ENCODE results near the gene SELENON.

SELENON gene

DNA sequence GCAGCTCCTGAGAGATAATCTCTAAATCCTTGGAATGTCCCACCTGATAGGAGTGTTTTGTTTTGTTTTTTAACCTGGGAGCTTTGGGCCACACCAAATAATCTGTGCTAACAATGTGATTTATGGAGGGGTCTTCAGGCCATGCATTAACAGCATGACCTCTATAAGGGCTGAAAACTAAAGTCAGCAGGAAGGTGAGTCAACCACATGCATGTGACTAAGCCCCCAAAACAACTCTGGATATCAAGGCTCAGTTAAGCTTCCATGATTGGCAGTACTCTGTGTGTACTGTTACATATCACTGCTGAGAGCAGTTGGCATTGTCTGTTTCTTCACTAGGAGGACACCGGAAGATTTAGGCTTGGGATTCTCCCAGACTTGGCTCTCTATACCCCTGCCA, 48.5 kb downstream of the SELENON start:
- Histone ChIP-seq H3K27me3 (replicated peaks) (no peaks in the 10 kb centered on the region), H3K27ac (no peak overlapping the region), H3K36me3 (replicated peaks) (no peaks in the 10 kb centered on the region), H3K4me3 (ENCODE audit: low read depth, low read length) (no peak overlapping the region)
- TF ChIP-seq, protein P1, sequence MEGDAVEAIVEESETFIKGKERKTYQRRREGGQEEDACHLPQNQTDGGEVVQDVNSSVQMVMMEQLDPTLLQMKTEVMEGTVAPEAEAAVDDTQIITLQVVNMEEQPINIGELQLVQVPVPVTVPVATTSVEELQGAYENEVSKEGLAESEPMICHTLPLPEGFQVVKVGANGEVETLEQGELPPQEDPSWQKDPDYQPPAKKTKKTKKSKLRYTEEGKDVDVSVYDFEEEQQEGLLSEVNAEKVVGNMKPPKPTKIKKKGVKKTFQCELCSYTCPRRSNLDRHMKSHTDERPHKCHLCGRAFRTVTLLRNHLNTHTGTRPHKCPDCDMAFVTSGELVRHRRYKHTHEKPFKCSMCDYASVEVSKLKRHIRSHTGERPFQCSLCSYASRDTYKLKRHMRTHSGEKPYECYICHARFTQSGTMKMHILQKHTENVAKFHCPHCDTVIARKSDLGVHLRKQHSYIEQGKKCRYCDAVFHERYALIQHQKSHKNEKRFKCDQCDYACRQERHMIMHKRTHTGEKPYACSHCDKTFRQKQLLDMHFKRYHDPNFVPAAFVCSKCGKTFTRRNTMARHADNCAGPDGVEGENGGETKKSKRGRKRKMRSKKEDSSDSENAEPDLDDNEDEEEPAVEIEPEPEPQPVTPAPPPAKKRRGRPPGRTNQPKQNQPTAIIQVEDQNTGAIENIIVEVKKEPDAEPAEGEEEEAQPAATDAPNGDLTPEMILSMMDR (IDR thresholded peaks at IDR 0.05; ENCODE audit: low read depth, low read length, missing control alignments) = no peak
- no peak for DNase-seq
- in situ Hi-C loops (cut with HindIII; ENCODE audit: low pct_ligation_motif_present, low sequenced_read_pairs) = no loop called here

DNA sequence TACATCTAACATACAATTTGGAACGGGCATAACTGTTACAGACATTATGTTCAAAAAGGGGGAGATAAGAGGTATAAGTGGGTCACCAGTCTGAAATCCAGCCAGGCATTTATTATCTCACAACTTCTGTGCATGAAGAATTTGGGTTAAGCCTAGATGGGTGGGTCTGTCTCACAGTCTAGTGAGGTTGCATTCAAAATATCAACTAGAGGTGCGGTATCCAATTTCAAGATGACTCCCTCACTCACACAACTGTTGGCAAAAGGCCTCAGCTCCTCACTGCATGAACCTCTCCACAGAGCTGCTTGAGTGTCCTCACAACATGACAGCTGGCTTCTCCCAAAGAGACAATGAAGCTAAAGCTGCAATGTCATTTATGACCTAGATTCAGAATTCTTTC, 54.6 kb downstream of the SELENON start:
- in situ Hi-C loops (cut with HindIII; ENCODE audit: low pct_ligation_motif_present, low sequenced_read_pairs) = no loop called here
- TF ChIP-seq, protein P1 (IDR thresholded peaks at IDR 0.05; ENCODE audit: low read depth, low read length, missing control alignments) = no peak
- Histone ChIP-seq H3K36me3 (replicated peaks) (no peaks in the 10 kb centered on the region), H3K4me3 (ENCODE audit: low read depth, low read length) (no peak overlapping the region), H3K27ac (no peak overlapping the region), H3K27me3 (replicated peaks) (no peaks in the 10 kb centered on the region)
- DNase-seq = no peak

GRCh38 chr1:25856856-25857255, 56.9 kb downstream of the SELENON start:
- H3K4me3 ChIP-seq (ENCODE audit: low read depth, low read length) = no peak overlapping the region
- DNase-seq = no peak
- in situ Hi-C loops (cut with HindIII; ENCODE audit: low pct_ligation_motif_present, low sequenced_read_pairs) = no loop called here
- no peaks in the 10 kb centered on the region for H3K36me3 ChIP-seq (replicated peaks)
- no peak overlapping the region for H3K27ac ChIP-seq
- TF ChIP-seq, protein P1 (IDR thresholded peaks at IDR 0.05; ENCODE audit: low read depth, low read length, missing control alignments) = no peak
- H3K27me3 ChIP-seq (replicated peaks) = no peaks in the 10 kb centered on the region

DNA sequence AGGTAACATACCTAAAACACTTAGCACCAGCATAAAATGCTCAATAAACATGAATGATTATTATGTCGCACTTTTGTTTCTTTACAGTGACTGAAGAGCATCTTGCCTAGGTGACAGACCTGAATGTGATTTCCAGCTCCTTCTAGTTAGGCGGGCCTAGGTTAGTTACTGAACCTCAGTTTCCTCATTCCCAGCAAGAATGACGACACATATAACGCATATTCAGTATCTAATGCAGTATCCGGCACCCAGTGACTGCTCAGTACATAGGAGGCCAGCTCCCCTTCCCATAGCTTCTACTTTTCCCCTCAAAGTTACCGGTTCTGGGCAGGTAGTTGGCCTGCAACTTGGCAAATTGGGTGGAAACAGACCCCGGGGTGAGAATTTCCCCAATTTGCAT, 58.5 kb downstream of the SELENON start:
- Histone ChIP-seq H3K4me3 (ENCODE audit: low read depth, low read length) (peak overlapping the region; percentile 80), H3K27me3 (replicated peaks) (no peaks in the 10 kb centered on the region), H3K36me3 (replicated peaks) (peaks cover 4% of the 10 kb centered on the region), H3K27ac (no peak overlapping the region)
- DNase-seq = no peak
- in situ Hi-C loops (cut with HindIII; ENCODE audit: low pct_ligation_motif_present, low sequenced_read_pairs) = no loop called here
- TF ChIP-seq, protein P1 (IDR thresholded peaks at IDR 0.05; ENCODE audit: low read depth, low read length, missing control alignments) = no peak

GRCh38 chr1:25858906-25859789, 59.2 kb downstream of the SELENON start, which contains the start of gene AUNIP:
TSS of gene AUNIP (minus strand) at chr1:25859457. CDS start at chr1:25859357, 100 bp downstream.
- TF ChIP-seq, protein P1 (IDR thresholded peaks at IDR 0.05; ENCODE audit: low read depth, low read length, missing control alignments) = no peak
- peak; percentile 80 for DNase-seq
- Histone ChIP-seq H3K27ac (peak within 1 kb of the TSS; percentile 77), H3K27me3 (replicated peaks) (no peaks in the 10 kb centered on the region), H3K36me3 (replicated peaks) (peaks cover 4% of the 10 kb centered on the region), H3K4me3 (ENCODE audit: low read depth, low read length) (peak within 1 kb of the TSS; percentile 80)
- in situ Hi-C loops (cut with HindIII; ENCODE audit: low pct_ligation_motif_present, low sequenced_read_pairs) = no loop called here

Measured in brain microvascular endothelial cell (primary cell).